Lower leg skin (tissue), 4 donors: Measurements from ENCODE around the gene WDR64. TPM values are rescaled to one million over a fixed set of nuclear protein-coding genes. Genes with fewer than 3 reads are reported as not detected.

Experiments
- DNase-seq, 2 donors: peaks; one replicate each; pipeline ENCODE4 v3.0.0-alpha.2; 2019; ENCODE audit warnings: low spot score in 2 of 2
- H3K4me3 ChIP-seq: fragments of 200-600 bp; sonication (generic); 2 replicates; pipeline ENCODE4 v1.5.1; 2017; ENCODE audit warnings: mild to moderate bottlenecking, low read depth; ENCODE audit not compliant: poor library complexity, severe bottlenecking
- POLR2A ChIP-seq, 2 donors: fragments of 450-650 bp; IDR thresholded peaks; one replicate each; pipeline ENCODE4 v1.6.1; 2016 to 2017; ENCODE audit warnings: antibody characterized with exemption in 2 of 2, mild to moderate bottlenecking in 1 of 2, moderate library complexity in 1 of 2
- WGBS, 2 donors: methylation state at CpG; one replicate each; pipeline ENCODE4 v1.1.5; 2018; 5-methylcytosine and 5-hydroxymethylcytosine counted together
- intact Hi-C: fragments of 100-400 bp; cut with DNase I; formaldehyde crosslinking; loops from one replicate; pipeline ENCODE4 v1.15.0; 2023; ENCODE audit warnings: low total_unique reads
- total RNA-seq, 4 donors: library from RNA; depleted of rRNA; stranded (reverse); fragments of >200 nt; gene quantifications; one replicate each; pipeline ENCODE4 v1.1.0, GENCODE V29; 2016
- TF ChIP-seq, protein P1 (sequence below), 3 donors: fragments of 450-650 bp; IDR thresholded peaks; one replicate each; pipeline ENCODE4 v1.5.1; 2016; ENCODE audit warnings: antibody characterized with exemption in 3 of 3, mild to moderate bottlenecking in 3 of 3, moderate library complexity in 2 of 3

WDR64 gene
- total RNA-seq, 4 donors from 2014 or later, result not detected

- TF ChIP-seq POLR2A (IDR thresholded peaks at IDR 0.05), result no peak
- TF ChIP-seq, protein P1, sequence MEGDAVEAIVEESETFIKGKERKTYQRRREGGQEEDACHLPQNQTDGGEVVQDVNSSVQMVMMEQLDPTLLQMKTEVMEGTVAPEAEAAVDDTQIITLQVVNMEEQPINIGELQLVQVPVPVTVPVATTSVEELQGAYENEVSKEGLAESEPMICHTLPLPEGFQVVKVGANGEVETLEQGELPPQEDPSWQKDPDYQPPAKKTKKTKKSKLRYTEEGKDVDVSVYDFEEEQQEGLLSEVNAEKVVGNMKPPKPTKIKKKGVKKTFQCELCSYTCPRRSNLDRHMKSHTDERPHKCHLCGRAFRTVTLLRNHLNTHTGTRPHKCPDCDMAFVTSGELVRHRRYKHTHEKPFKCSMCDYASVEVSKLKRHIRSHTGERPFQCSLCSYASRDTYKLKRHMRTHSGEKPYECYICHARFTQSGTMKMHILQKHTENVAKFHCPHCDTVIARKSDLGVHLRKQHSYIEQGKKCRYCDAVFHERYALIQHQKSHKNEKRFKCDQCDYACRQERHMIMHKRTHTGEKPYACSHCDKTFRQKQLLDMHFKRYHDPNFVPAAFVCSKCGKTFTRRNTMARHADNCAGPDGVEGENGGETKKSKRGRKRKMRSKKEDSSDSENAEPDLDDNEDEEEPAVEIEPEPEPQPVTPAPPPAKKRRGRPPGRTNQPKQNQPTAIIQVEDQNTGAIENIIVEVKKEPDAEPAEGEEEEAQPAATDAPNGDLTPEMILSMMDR (IDR thresholded peaks at IDR 0.05), result no peak
- no peak for DNase-seq
- intact Hi-C loops, result no loop called here
- WGBS, 2 donors, result 74 to 86% methylated on average over 6 of the region's 6 CpGs
- H3K4me3 ChIP-seq, result no peak overlapping the region
Observed at GRCh38 chr1:241711326-241711725, 59.2 kb downstream of the WDR64 start.

DNA sequence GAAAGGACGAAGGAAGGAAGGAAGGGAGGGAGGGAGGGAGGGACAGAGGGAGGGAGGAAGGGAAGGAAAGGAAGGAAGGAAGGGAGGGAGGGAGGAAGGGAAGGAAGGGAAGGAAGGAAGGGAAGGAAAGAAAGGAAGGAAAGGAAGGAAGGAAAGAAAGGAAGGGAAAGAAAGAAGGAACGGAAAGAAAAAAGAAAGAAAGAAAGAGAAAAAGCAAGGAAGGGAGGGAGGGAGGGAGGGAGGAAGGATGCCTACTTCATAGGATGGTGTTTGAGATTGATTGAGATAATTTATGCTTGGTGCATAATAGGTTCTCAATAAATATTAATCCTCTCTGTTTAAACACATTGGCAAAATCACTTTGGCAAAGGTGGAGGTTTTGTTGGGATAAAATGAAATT lies 61.2 kb downstream of the WDR64 start:
- intact Hi-C loops, result no loop called here
- TF ChIP-seq POLR2A (IDR thresholded peaks at IDR 0.05), result no peak
- TF ChIP-seq, protein P1 (IDR thresholded peaks at IDR 0.05), result no peak
- DNase-seq, result no peak
- 50 to 67% methylated on average over 2 of the region's 2 CpGs for WGBS, 2 donors
- H3K4me3 ChIP-seq, result no peak overlapping the region

- WGBS, 2 donors, result 82 to 83% methylated on average over 2 of the region's 2 CpGs
- H3K4me3 ChIP-seq, result no peak overlapping the region
- no peak for DNase-seq
- TF ChIP-seq, protein P1 (IDR thresholded peaks at IDR 0.05), result no peak
- no peak for TF ChIP-seq POLR2A (IDR thresholded peaks at IDR 0.05)
- intact Hi-C loops, result no loop called here
Observed at GRCh38 chr1:241714321-241715218, 62.5 kb downstream of the WDR64 start.

GRCh38 chr1:241715435-241715834 lies 63.4 kb downstream of the WDR64 start:
- 79 to 83% methylated on average over 3 of the region's 3 CpGs for WGBS, 2 donors
- TF ChIP-seq POLR2A (IDR thresholded peaks at IDR 0.05), result no peak
- TF ChIP-seq, protein P1 (IDR thresholded peaks at IDR 0.05), result no peak
- H3K4me3 ChIP-seq, result no peak overlapping the region
- intact Hi-C loops, result no loop called here
- DNase-seq, result no peak

- 80 to 81% methylated on average over 4 of the region's 4 CpGs for WGBS, 2 donors
- no peak for DNase-seq
- TF ChIP-seq POLR2A (IDR thresholded peaks at IDR 0.05), result no peak
- intact Hi-C loops, result no loop called here
- H3K4me3 ChIP-seq, result no peak overlapping the region
Observed at GRCh38 chr1:241715956-241716355, 63.9 kb downstream of the WDR64 start.

- intact Hi-C loops, result no loop called here
- TF ChIP-seq POLR2A (IDR thresholded peaks at IDR 0.05), result no peak
- TF ChIP-seq, protein P1 (IDR thresholded peaks at IDR 0.05), result no peak
- DNase-seq, result no peak
- H3K4me3 ChIP-seq, result no peak overlapping the region
- WGBS, 2 donors, result 72 to 73% methylated on average over 6 of the region's 6 CpGs
Observed at GRCh38 chr1:241716915-241717656, 65.0 kb downstream of the WDR64 start.
